PC-3 (cell line): ENCODE data around the gene DUSP22.

Experiments used
- EZH2 ChIP-seq: fragments of 300-600 bp; sonication (generic); IDR thresholded peaks from one replicate; pipeline ENCODE4 v1.6.1; 2017; ENCODE audit warnings: antibody characterized with exemption, mild to moderate bottlenecking, low read length; ENCODE audit not compliant: unreplicated experiment
- TF ChIP-seq, protein P1 (sequence below): fragments of 300-600 bp; sonication (generic); conservative IDR thresholded peaks from 2 replicates; pipeline ENCODE4 v1.5.1; 2017; ENCODE audit warnings: antibody characterized with exemption, low read depth, mild to moderate bottlenecking, low read length

DNA sequence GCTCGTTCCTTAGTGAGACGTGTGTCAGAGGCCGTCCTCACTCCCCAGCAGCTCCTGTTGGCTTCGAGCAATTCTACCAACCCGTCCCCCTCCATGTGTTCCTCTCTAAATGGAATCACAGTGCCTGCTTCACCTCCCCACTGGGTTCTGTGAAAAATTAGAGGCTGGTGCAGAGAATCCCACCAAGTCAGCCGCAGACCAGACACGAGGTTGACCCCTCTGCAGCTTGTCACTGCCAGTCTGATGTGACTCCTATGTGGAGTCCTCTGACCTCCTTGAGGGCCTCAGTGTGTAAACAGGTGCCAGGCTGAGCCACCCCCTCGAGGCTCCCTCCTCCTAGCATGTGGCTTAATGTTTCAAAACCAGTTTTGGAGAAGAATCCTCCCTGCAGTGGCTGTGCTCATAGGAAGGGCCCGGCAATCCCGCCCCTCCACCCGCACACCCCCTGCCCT, 86.7 kb downstream of the DUSP22 start:
- TF ChIP-seq, protein P1, sequence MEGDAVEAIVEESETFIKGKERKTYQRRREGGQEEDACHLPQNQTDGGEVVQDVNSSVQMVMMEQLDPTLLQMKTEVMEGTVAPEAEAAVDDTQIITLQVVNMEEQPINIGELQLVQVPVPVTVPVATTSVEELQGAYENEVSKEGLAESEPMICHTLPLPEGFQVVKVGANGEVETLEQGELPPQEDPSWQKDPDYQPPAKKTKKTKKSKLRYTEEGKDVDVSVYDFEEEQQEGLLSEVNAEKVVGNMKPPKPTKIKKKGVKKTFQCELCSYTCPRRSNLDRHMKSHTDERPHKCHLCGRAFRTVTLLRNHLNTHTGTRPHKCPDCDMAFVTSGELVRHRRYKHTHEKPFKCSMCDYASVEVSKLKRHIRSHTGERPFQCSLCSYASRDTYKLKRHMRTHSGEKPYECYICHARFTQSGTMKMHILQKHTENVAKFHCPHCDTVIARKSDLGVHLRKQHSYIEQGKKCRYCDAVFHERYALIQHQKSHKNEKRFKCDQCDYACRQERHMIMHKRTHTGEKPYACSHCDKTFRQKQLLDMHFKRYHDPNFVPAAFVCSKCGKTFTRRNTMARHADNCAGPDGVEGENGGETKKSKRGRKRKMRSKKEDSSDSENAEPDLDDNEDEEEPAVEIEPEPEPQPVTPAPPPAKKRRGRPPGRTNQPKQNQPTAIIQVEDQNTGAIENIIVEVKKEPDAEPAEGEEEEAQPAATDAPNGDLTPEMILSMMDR: no peak
- no peak for TF ChIP-seq EZH2
